IMR-90 (cell line): ENCODE measurements around the gene PMS1. TPM values are rescaled to one million over a fixed set of nuclear protein-coding genes. Genes with fewer than 3 reads are reported as not detected.

Source experiments
- ATAC-seq: fragments of 200-7000 bp; cut with Tn5 transposase; 2 replicates; pipeline ENCODE4 v1.9.1; 2020; ENCODE audit warnings: low read depth, mild to moderate bottlenecking, moderate library complexity
- BruUV-seq: library from RNA; stranded (reverse); fragments of 400-500 nt; replicated peaks from 2 replicates; lab custom pipeline; 2021; lab: Mats Ljungman, UMichigan
- CTCF ChIA-PET: fragments of 300-600 bp; formaldehyde crosslinking; extraction: SDS; loops from one replicate; lab custom pipeline; 2021; ENCODE audit warnings: antibody characterized with exemption; lab: Yijun Ruan, JAX
- POLR2A ChIA-PET: fragments of 300-600 bp; sonication (Branson Sonifier 250); formaldehyde crosslinking; loops from one replicate; lab custom pipeline; 2022; ENCODE audit warnings: antibody characterized with exemption; ENCODE audit not compliant: unreplicated experiment; lab: Charles Lee
- DNase-seq: peaks from one replicate; pipeline ENCODE4 v3.0.0; 2013
- H2AFZ ChIP-seq: replicated peaks from 2 replicates; pipeline ENCODE3; 2013; ENCODE audit warnings: low read length, mild to moderate bottlenecking; ENCODE audit not compliant: poor library complexity
- H2AK5ac ChIP-seq: 2 replicates; pipeline ENCODE4 v1.6.1; 2013; ENCODE audit warnings: low read depth, low read length, inconsistent platforms
- H2AK9ac ChIP-seq: replicated peaks from 2 replicates; pipeline ENCODE3; 2013; ENCODE audit warnings: mild to moderate bottlenecking, low read depth, low read length, moderate library complexity; ENCODE audit not compliant: poor library complexity
- H2BK120ac ChIP-seq: 2 replicates; pipeline ENCODE4 v1.6.1; 2013; ENCODE audit warnings: low read depth, low read length, inconsistent platforms
- H2BK15ac ChIP-seq: 3 replicates; pipeline ENCODE4 v1.6.1; 2013; ENCODE audit warnings: low read depth, low read length, inconsistent platforms
- H2BK20ac ChIP-seq: 2 replicates; pipeline ENCODE4 v1.6.1; 2013; ENCODE audit warnings: low read depth, mild to moderate bottlenecking, inconsistent platforms, low read length, moderate library complexity
- H2BK5ac ChIP-seq: 2 replicates; pipeline ENCODE4 v1.6.1; 2013; ENCODE audit warnings: mild to moderate bottlenecking, low read depth, low read length, inconsistent platforms; ENCODE audit not compliant: poor library complexity, severe bottlenecking
- H3K14ac ChIP-seq: replicated peaks from 2 replicates; pipeline ENCODE4 v1.6.1; 2013; ENCODE audit warnings: low read depth, low read length, inconsistent platforms
- H3K18ac ChIP-seq: 2 replicates; pipeline ENCODE4 v1.6.1; 2013; ENCODE audit warnings: low read depth, low read length, control low read depth
- H3K23ac ChIP-seq: 2 replicates; pipeline ENCODE4 v1.6.1; 2013; ENCODE audit warnings: low read depth, low read length, inconsistent platforms
- H3K27ac ChIP-seq: 2 replicates; pipeline ENCODE4 v1.5.1; 2013; ENCODE audit warnings: mild to moderate bottlenecking, control low read depth, low read length; ENCODE audit not compliant: insufficient read depth
- H3K27me3 ChIP-seq: 2 replicates; pipeline ENCODE4 v1.6.1; 2013; ENCODE audit warnings: low read length; ENCODE audit not compliant: control insufficient read depth, insufficient read depth
- H3K36me3 ChIP-seq: 2 replicates; pipeline ENCODE4 v1.6.1; 2013; ENCODE audit warnings: low read length, mixed read lengths; ENCODE audit not compliant: control insufficient read depth, insufficient read depth
- H3K4ac ChIP-seq: 2 replicates; pipeline ENCODE4 v1.6.1; 2013; ENCODE audit warnings: low read depth, low read length, inconsistent platforms
- H3K4me1 ChIP-seq: 2 replicates; pipeline ENCODE4 v1.6.1; 2013; ENCODE audit warnings: low read length, mixed read lengths; ENCODE audit not compliant: control insufficient read depth, insufficient read depth
- H3K4me2 ChIP-seq: 2 replicates; pipeline ENCODE4 v1.6.1; 2013; ENCODE audit warnings: low read depth, mild to moderate bottlenecking, control low read depth, low read length, moderate library complexity
- H3K4me3 ChIP-seq: 2 replicates; pipeline ENCODE4 v1.5.1; 2013; ENCODE audit warnings: low read depth, mild to moderate bottlenecking, control low read depth, low read length, moderate library complexity; ENCODE audit not compliant: insufficient read depth
- H3K56ac ChIP-seq: 2 replicates; pipeline ENCODE4 v1.6.1; 2013; ENCODE audit warnings: low read length, inconsistent platforms; ENCODE audit not compliant: insufficient read depth; ENCODE audit errors: extremely low read depth
- H3K79me1 ChIP-seq, 2 experiments: 2 replicates each; pipeline ENCODE4 v1.6.1; 2013; ENCODE audit warnings: low read length in 2 of 2, inconsistent platforms in 1 of 2, low read depth in 1 of 2
- H3K9ac ChIP-seq: 2 replicates; pipeline ENCODE4 v1.6.1; 2013; ENCODE audit warnings: low read depth, low read length, control low read depth
- H3K9me1 ChIP-seq: 2 replicates; pipeline ENCODE4 v1.6.1; 2013; ENCODE audit warnings: low read length, inconsistent platforms; ENCODE audit not compliant: insufficient read depth
- H3K9me3 ChIP-seq: 2 replicates; pipeline ENCODE4 v1.6.1; 2013; ENCODE audit warnings: low read length; ENCODE audit not compliant: control insufficient read depth, insufficient read depth
- H4K20me1 ChIP-seq: 2 replicates; pipeline ENCODE4 v1.6.1; 2013; ENCODE audit warnings: low read length, inconsistent platforms; ENCODE audit not compliant: insufficient read depth
- H4K5ac ChIP-seq: 2 replicates; pipeline ENCODE4 v1.6.1; 2013; ENCODE audit warnings: mild to moderate bottlenecking, low read depth, low read length, control low read depth
- H4K8ac ChIP-seq, 2 experiments: 2 replicates each; pipeline ENCODE4 v1.6.1; 2013; ENCODE audit warnings: low read depth in 2 of 2, low read length in 2 of 2, control low read depth in 1 of 2, inconsistent platforms in 1 of 2
- H4K91ac ChIP-seq: 2 replicates; pipeline ENCODE4 v1.6.1; 2013; ENCODE audit warnings: low read depth, low read length, inconsistent platforms; ENCODE audit not compliant: insufficient read depth
- BHLHE40 ChIP-seq: fragments of 150-350 bp; IDR thresholded peaks from 2 replicates; pipeline ENCODE4 v1.6.1; 2016; ENCODE audit warnings: mild to moderate bottlenecking, low read depth, low read length
- CEBPB ChIP-seq: IDR thresholded peaks from 2 replicates; pipeline ENCODE4 v1.6.1; 2012; ENCODE audit warnings: low read depth, low read length, improper control_type of control experiment
- CHD1 ChIP-seq: IDR thresholded peaks from 2 replicates; pipeline ENCODE4 v1.6.1; 2012; ENCODE audit warnings: low read depth, low read length, improper control_type of control experiment
- FOS ChIP-seq: fragments of 150-350 bp; IDR thresholded peaks from 2 replicates; pipeline ENCODE4 v1.6.1; 2016; ENCODE audit warnings: low read depth, low read length
- MAFK ChIP-seq: IDR thresholded peaks from 2 replicates; pipeline ENCODE4 v1.6.1; 2012; ENCODE audit warnings: low read depth, low read length, improper control_type of control experiment
- MAZ ChIP-seq: IDR thresholded peaks from 2 replicates; pipeline ENCODE4 v1.6.1; 2012; ENCODE audit warnings: low read depth, mild to moderate bottlenecking, low read length, improper control_type of control experiment, moderate library complexity, borderline replicate concordance
- MXI1 ChIP-seq: IDR thresholded peaks from 2 replicates; pipeline ENCODE4 v1.6.1; 2012; ENCODE audit warnings: low read depth, mild to moderate bottlenecking, low read length, moderate library complexity, borderline replicate concordance
- NFE2L2 ChIP-seq: fragments of 150-350 bp; IDR thresholded peaks from 2 replicates; pipeline ENCODE4 v1.6.1; 2016; ENCODE audit warnings: low read depth, mild to moderate bottlenecking, low read length
- POLR2A ChIP-seq: IDR thresholded peaks from 2 replicates; pipeline ENCODE4 v1.6.1; 2012; ENCODE audit warnings: mild to moderate bottlenecking, low read depth, low read length
- RAD21 ChIP-seq: IDR thresholded peaks from 2 replicates; pipeline ENCODE4 v1.6.1; 2012; ENCODE audit warnings: low read length, improper control_type of control experiment
- RCOR1 ChIP-seq: IDR thresholded peaks from 2 replicates; pipeline ENCODE4 v1.6.1; 2012; ENCODE audit warnings: mild to moderate bottlenecking, low read length, improper control_type of control experiment; ENCODE audit not compliant: insufficient replicate concordance
- RFX5 ChIP-seq: IDR thresholded peaks from 2 replicates; pipeline ENCODE4 v1.8.0; 2012; ENCODE audit warnings: low read depth, mild to moderate bottlenecking, low read length, moderate library complexity
- SMC3 ChIP-seq: fragments of 150-350 bp; IDR thresholded peaks from 2 replicates; pipeline ENCODE4 v1.6.1; 2016; ENCODE audit warnings: low read depth, mild to moderate bottlenecking, antibody characterized with exemption, low read length, moderate library complexity
- WGBS, 2 experiments: methylation state at CpG; one replicate each; pipeline versions ENCODE4 v1.1.5 to v1.1.7; 2013; ENCODE audit warnings: missing lambda C conversion rate in 2 of 2; ENCODE audit not compliant: insufficient read length in 1 of 2; ENCODE audit errors: extremely low coverage in 2 of 2; 5-methylcytosine and 5-hydroxymethylcytosine counted together
- dilution Hi-C: fragments of 300-500 bp; cut with HindIII; formaldehyde crosslinking; loops from one replicate; pipeline ENCODE4 v1.14.3; 2018; ENCODE audit warnings: low sequenced_read_pairs; ENCODE audit not compliant: unreplicated experiment
- in situ Hi-C: fragments of 300-500 bp; cut with MboI; formaldehyde crosslinking; loops from 3 replicates; pipeline ENCODE4 v1.14.3; 2019; ENCODE audit warnings: low sequenced_read_pairs, inconsistent platforms, mixed read lengths
- intact Hi-C: fragments of 100-400 bp; cut with micrococcal nuclease; formaldehyde crosslinking; loops from 2 replicates; pipeline ENCODE4 v1.10.0; 2022
- polyA plus RNA-seq, 3 experiments: library from polyadenylated mRNA; depleted of rRNA; stranded (reverse); fragments of >200 nt; gene quantifications; 2 replicates each; pipeline ENCODE4 v1.2.3, GENCODE V29; 2012; ENCODE audit warnings: low replicate concordance in 1 of 3
- total RNA-seq: library from RNA; depleted of rRNA; stranded (reverse); fragments of >200 nt; gene quantifications from 2 replicates; pipeline ENCODE4 v1.2.3, GENCODE V29; 2012
- TF ChIP-seq, protein P1 (sequence below): fragments of 150-350 bp; IDR thresholded peaks from 2 replicates; pipeline ENCODE4 v1.6.1; 2016; ENCODE audit warnings: low read depth, mild to moderate bottlenecking, low read length, moderate library complexity, borderline replicate concordance
- TF ChIP-seq, protein P2 (sequence below): conservative IDR thresholded peaks from 2 replicates; pipeline ENCODE4 v1.5.1; 2012; ENCODE audit warnings: mild to moderate bottlenecking, low read depth, low read length, improper control_type of control experiment
- TF ChIP-seq, protein P3 (sequence below): fragments of 150-350 bp; IDR thresholded peaks from 2 replicates; pipeline ENCODE4 v1.6.1; 2017; ENCODE audit warnings: mild to moderate bottlenecking, antibody characterized with exemption, low read length, low read depth

PMS1 gene
- total and polyA plus RNA-seq, 2 of the 4 experiments (the other 2 are of a cell fraction): 8.1 to 10.6 TPM

DNA sequence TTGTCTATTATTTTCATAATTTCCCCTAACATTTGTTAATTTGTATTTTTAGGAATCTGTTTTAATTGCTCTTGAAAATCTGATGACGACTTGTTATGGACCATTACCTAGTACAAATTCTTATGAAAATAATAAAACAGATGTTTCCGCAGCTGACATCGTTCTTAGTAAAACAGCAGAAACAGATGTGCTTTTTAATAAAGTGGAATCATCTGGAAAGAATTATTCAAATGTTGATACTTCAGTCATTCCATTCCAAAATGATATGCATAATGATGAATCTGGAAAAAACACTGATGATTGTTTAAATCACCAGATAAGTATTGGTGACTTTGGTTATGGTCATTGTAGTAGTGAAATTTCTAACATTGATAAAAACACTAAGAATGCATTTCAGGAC lies 69.9 kb downstream of the PMS1 start:
- Histone ChIP-seq H3K18ac (no peak overlapping the region), H3K9me3 (no peaks in the 10 kb centered on the region), H3K36me3 (no peaks in the 10 kb centered on the region), H3K56ac (no peak overlapping the region), H2BK15ac (no peak overlapping the region), H3K27ac (no peak overlapping the region), H3K4me2 (no peak overlapping the region), H3K79me1 (no peaks in the 10 kb centered on the region; a peak in 1 of 4 replicates), H3K4me3 (no peak overlapping the region), H2BK5ac (peak overlapping the region; percentile 37), H3K4ac (no peak overlapping the region), H4K8ac (peak overlapping the region in 1 of 2 experiments; percentile 30; a peak in 1 of 4 replicates), H2AK5ac (no peak overlapping the region), H2BK120ac (no peak overlapping the region), H3K23ac (no peak overlapping the region), H3K9ac (no peak overlapping the region), H4K91ac (no peak overlapping the region), H3K14ac (no peak overlapping the region), H2AK9ac (no peak overlapping the region), H2BK20ac (no peak overlapping the region), H3K27me3 (no peaks in the 10 kb centered on the region), H3K9me1 (no peaks in the 10 kb centered on the region), H2AFZ (no peak overlapping the region), H4K20me1 (no peaks in the 10 kb centered on the region), H4K5ac (no peak overlapping the region), H3K4me1 (no peaks in the 10 kb centered on the region; the same call in 1 of the 2 replicates)
- BruUV-seq: TSS peak; percentile 82
- CTCF ChIA-PET: no interaction called here
- TF ChIP-seq RCOR1 (no peak), BHLHE40 (no peak), MAFK (no peak), MAZ (no peak), RFX5 (no peak), NFE2L2 (no peak), MXI1 (no peak), SMC3 (no peak), RAD21 (no peak), POLR2A (no peak), FOS (no peak), CEBPB (no peak), CHD1 (no peak)
- TF ChIP-seq, protein P1, sequence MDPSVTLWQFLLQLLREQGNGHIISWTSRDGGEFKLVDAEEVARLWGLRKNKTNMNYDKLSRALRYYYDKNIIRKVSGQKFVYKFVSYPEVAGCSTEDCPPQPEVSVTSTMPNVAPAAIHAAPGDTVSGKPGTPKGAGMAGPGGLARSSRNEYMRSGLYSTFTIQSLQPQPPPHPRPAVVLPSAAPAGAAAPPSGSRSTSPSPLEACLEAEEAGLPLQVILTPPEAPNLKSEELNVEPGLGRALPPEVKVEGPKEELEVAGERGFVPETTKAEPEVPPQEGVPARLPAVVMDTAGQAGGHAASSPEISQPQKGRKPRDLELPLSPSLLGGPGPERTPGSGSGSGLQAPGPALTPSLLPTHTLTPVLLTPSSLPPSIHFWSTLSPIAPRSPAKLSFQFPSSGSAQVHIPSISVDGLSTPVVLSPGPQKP: no peak
- TF ChIP-seq, protein P2, sequence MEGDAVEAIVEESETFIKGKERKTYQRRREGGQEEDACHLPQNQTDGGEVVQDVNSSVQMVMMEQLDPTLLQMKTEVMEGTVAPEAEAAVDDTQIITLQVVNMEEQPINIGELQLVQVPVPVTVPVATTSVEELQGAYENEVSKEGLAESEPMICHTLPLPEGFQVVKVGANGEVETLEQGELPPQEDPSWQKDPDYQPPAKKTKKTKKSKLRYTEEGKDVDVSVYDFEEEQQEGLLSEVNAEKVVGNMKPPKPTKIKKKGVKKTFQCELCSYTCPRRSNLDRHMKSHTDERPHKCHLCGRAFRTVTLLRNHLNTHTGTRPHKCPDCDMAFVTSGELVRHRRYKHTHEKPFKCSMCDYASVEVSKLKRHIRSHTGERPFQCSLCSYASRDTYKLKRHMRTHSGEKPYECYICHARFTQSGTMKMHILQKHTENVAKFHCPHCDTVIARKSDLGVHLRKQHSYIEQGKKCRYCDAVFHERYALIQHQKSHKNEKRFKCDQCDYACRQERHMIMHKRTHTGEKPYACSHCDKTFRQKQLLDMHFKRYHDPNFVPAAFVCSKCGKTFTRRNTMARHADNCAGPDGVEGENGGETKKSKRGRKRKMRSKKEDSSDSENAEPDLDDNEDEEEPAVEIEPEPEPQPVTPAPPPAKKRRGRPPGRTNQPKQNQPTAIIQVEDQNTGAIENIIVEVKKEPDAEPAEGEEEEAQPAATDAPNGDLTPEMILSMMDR: no peak
- TF ChIP-seq, protein P3, sequence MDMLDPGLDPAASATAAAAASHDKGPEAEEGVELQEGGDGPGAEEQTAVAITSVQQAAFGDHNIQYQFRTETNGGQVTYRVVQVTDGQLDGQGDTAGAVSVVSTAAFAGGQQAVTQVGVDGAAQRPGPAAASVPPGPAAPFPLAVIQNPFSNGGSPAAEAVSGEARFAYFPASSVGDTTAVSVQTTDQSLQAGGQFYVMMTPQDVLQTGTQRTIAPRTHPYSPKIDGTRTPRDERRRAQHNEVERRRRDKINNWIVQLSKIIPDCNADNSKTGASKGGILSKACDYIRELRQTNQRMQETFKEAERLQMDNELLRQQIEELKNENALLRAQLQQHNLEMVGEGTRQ: no peak
- ATAC-seq (no peak), DNase-seq (peak; percentile 45)
- intact Hi-C loops: no loop called here
- POLR2A ChIA-PET: interaction anchor here (1.2 kb wide), 1 partner anchor 18 kb away, joined by 12 read pairs; no protein-coding TSS in a partner anchor
- dilution Hi-C loops: no loop called here
- no CpG with 5 or more reads among the region's 3 CpGs for WGBS, 2 experiments
- in situ Hi-C loops: no loop called here
